HL-60 (cell line): ENCODE results near the gene PBX3.

ENCODE experiments used
- DNase-seq, 2 experiments: peaks; one replicate each; pipeline ENCODE4 v3.0.0-alpha.2; 2010 to 2020; ENCODE audit warnings: low read depth in 1 of 2, low spot score in 1 of 2
- H3K27ac ChIP-seq: fragments of 250-450 bp; sonication (Bioruptor Pico); replicated peaks from 2 replicates; pipeline ENCODE4 v1.5.1; 2020; ENCODE audit warnings: mild to moderate bottlenecking, moderate library complexity
- H3K27me3 ChIP-seq: fragments of 250-450 bp; sonication (Bioruptor Pico); 2 replicates; pipeline ENCODE4 v1.5.1; 2021; ENCODE audit warnings: mild to moderate bottlenecking, moderate library complexity; ENCODE audit not compliant: insufficient read depth, poor library complexity, severe bottlenecking
- H3K4me3 ChIP-seq: replicated peaks from 2 replicates; pipeline ENCODE4 v1.5.1; 2011; ENCODE audit warnings: mild to moderate bottlenecking, control low read depth, low read length; ENCODE audit not compliant: insufficient read depth
- CTCF ChIP-seq: IDR thresholded peaks from one replicate; pipeline ENCODE4 v1.5.1; 2011; ENCODE audit warnings: low read length, control low read depth, inconsistent platforms; ENCODE audit not compliant: insufficient read depth
- GABPA ChIP-seq: IDR thresholded peaks from 2 replicates; pipeline ENCODE4 v1.6.1; 2012; ENCODE audit warnings: low read depth
- POLR2AphosphoS5 ChIP-seq: IDR thresholded peaks from 2 replicates; pipeline ENCODE4 v1.6.1; 2012; ENCODE audit warnings: low read depth
- REST ChIP-seq: IDR thresholded peaks from 2 replicates; pipeline ENCODE4 v1.6.1; 2012; ENCODE audit warnings: low read depth; ENCODE audit not compliant: insufficient replicate concordance
- SPI1 ChIP-seq: IDR thresholded peaks from 2 replicates; pipeline ENCODE4 v1.6.1; 2012; ENCODE audit warnings: low read depth, mild to moderate bottlenecking, borderline replicate concordance

The PBX3 gene

GRCh38 chr9:125998837-125999503, 251.8 kb downstream of the PBX3 start:
- H3K27me3 ChIP-seq = no peaks in the 10 kb centered on the region
- no peak for DNase-seq
- no peak for TF ChIP-seq GABPA
- no peak for TF ChIP-seq POLR2AphosphoS5
- no peak for TF ChIP-seq SPI1
- no peak for TF ChIP-seq REST
- no peak for TF ChIP-seq CTCF

DNA sequence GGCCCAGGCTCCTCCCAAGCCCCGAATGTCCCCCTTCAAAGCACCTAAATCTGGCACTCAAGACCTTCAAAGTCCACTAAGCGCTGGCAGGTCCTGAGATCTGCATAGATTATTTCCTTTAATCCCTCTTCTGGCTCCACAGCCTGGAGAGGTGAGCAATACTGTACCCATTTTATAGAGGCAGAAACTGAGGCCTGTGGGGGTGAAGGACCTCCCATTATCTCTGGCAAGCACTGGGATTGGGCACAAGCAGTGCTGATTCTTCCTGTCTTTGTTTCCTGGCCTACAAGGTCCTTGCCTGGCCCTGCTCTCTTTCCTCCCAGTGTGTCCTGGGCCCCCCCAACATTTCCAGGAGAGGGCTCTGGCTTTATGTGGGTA, 252.3 kb downstream of the PBX3 start:
- Histone ChIP-seq H3K4me3 (no peak overlapping the region), H3K27me3 (no peaks in the 10 kb centered on the region), H3K27ac (no peak overlapping the region)
- TF ChIP-seq CTCF = no peak
- TF ChIP-seq GABPA = no peak
- no peak for DNase-seq

More at GRCh38 chr9:125998837-125999503, 251.8 kb downstream of the PBX3 start:
- no peak overlapping the region for H3K4me3 ChIP-seq
- H3K27ac ChIP-seq = no peak overlapping the region

GRCh38 chr9:126000256-126000655, 253.1 kb downstream of the PBX3 start:
- Histone ChIP-seq H3K27me3 (no peaks in the 10 kb centered on the region), H3K27ac (no peak overlapping the region), H3K4me3 (no peak overlapping the region)
- TF ChIP-seq CTCF = no peak
- TF ChIP-seq SPI1 = no peak
- TF ChIP-seq POLR2AphosphoS5 = no peak
- no peak for TF ChIP-seq GABPA
- TF ChIP-seq REST = no peak
- no peak for DNase-seq
